HEK293 (cell line): ENCODE data around the gene SLC35E1.

Source experiments
- CTCF ChIA-PET: fragments of 350-600 bp; formaldehyde crosslinking; extraction: SDS; loops from one replicate; lab custom pipeline; 2021; ENCODE audit warnings: antibody characterized with exemption; lab: Yijun Ruan, JAX
- POLR2A ChIA-PET: fragments of 300-600 bp; formaldehyde crosslinking; extraction: SDS; loops from one replicate; lab custom pipeline; 2020; ENCODE audit warnings: antibody characterized with exemption, inconsistent platforms; lab: Yijun Ruan, JAX
- H3K27ac ChIP-seq: fragments of 200-500 bp; sonication (Bioruptor generic); 2 replicates; pipeline ENCODE4 v1.5.1; 2014; ENCODE audit warnings: low read depth, low read length, control low read depth, inconsistent platforms; ENCODE audit errors: extremely low read depth
- H3K36me3 ChIP-seq, 2 experiments: fragments of 200-500 bp in 1 of 2; sonication (Bioruptor generic) in 1 of 2; 1 replicate in 1 of 2; 2 replicates in 1 of 2; pipeline ENCODE4 v1.5.1; 2014 to 2017; ENCODE audit warnings: inconsistent platforms in 2 of 2, low read length in 2 of 2; ENCODE audit not compliant: control insufficient read depth in 2 of 2, insufficient read depth in 1 of 2
- H3K4me1 ChIP-seq: fragments of 200-500 bp; sonication (Bioruptor generic); 2 replicates; pipeline ENCODE4 v1.5.1; 2014; ENCODE audit warnings: mild to moderate bottlenecking, low read length, inconsistent platforms; ENCODE audit not compliant: control insufficient read depth, insufficient read depth
- H3K4me3 ChIP-seq: 2 replicates; pipeline ENCODE4 v1.5.1; 2011; ENCODE audit warnings: low read depth, mild to moderate bottlenecking, control low read depth, low read length, moderate library complexity
- H3K9me3 ChIP-seq: fragments of 200-500 bp; sonication (Bioruptor generic); 2 replicates; pipeline ENCODE4 v1.5.1; 2014; ENCODE audit warnings: low read depth, low read length, inconsistent platforms; ENCODE audit not compliant: control insufficient read depth, insufficient read depth
- BCL11A ChIP-seq: fragments of 450-650 bp; formaldehyde crosslinking; IDR thresholded peaks from 2 replicates; pipeline ENCODE4 v1.5.1; 2016; ENCODE audit warnings: low read depth, missing biosample characterization, missing genetic modification characterization
- MEIS1 ChIP-seq: sonication (generic); formaldehyde crosslinking; IDR thresholded peaks from 2 replicates; pipeline ENCODE4 v1.8.1; 2022; ENCODE audit warnings: missing genetic modification reagents, mild to moderate bottlenecking, borderline replicate concordance
- OSR2 ChIP-seq: fragments of 450-650 bp; formaldehyde crosslinking; IDR thresholded peaks from 2 replicates; pipeline ENCODE4 v1.5.1; 2016; ENCODE audit warnings: missing biosample characterization, missing genetic modification characterization
- SP3 ChIP-seq: fragments of 450-650 bp; formaldehyde crosslinking; IDR thresholded peaks from 2 replicates; pipeline ENCODE4 v1.5.1; 2016; ENCODE audit warnings: missing biosample characterization, missing genetic modification characterization
- TCF7L2 ChIP-seq: IDR thresholded peaks from 2 replicates; pipeline ENCODE4 v1.6.1; 2011; ENCODE audit warnings: low read depth, mild to moderate bottlenecking, inconsistent platforms, low read length, moderate library complexity, borderline replicate concordance
- ZBTB20 ChIP-seq: fragments of 450-650 bp; formaldehyde crosslinking; IDR thresholded peaks from 2 replicates; pipeline ENCODE4 v1.5.1; 2016; ENCODE audit warnings: missing biosample characterization, missing genetic modification characterization
- ZBTB8A ChIP-seq: fragments of 450-650 bp; formaldehyde crosslinking; IDR thresholded peaks from 2 replicates; pipeline ENCODE4 v1.5.1; 2016; ENCODE audit warnings: missing biosample characterization, missing genetic modification characterization
- ZEB2 ChIP-seq: fragments of 450-650 bp; formaldehyde crosslinking; IDR thresholded peaks from 2 replicates; pipeline ENCODE4 v1.5.1; 2016; ENCODE audit warnings: missing biosample characterization, missing genetic modification characterization
- ZNF10 ChIP-seq: fragments of 450-650 bp; formaldehyde crosslinking; IDR thresholded peaks from 2 replicates; pipeline ENCODE4 v1.5.1; 2017; ENCODE audit warnings: missing biosample characterization, missing genetic modification characterization
- ZNF121 ChIP-seq: fragments of 450-650 bp; formaldehyde crosslinking; IDR thresholded peaks from 2 replicates; pipeline ENCODE4 v1.5.1; 2016; ENCODE audit warnings: missing biosample characterization, missing genetic modification characterization
- ZNF292 ChIP-seq: fragments of 450-650 bp; formaldehyde crosslinking; IDR thresholded peaks from 2 replicates; pipeline ENCODE4 v1.5.1; 2016; ENCODE audit warnings: low read depth, missing biosample characterization, missing genetic modification characterization, borderline replicate concordance
- ZNF335 ChIP-seq: fragments of 450-650 bp; formaldehyde crosslinking; conservative IDR thresholded peaks from 2 replicates; pipeline ENCODE4 v1.5.1; 2016; ENCODE audit warnings: missing biosample characterization, missing genetic modification characterization
- ZNF433 ChIP-seq: fragments of 450-650 bp; formaldehyde crosslinking; IDR thresholded peaks from 2 replicates; pipeline ENCODE4 v1.5.1; 2016; ENCODE audit warnings: missing biosample characterization, missing genetic modification characterization, low read depth
- ZNF544 ChIP-seq: fragments of 450-650 bp; formaldehyde crosslinking; IDR thresholded peaks from 2 replicates; pipeline ENCODE4 v1.5.0; 2017; ENCODE audit warnings: missing biosample characterization, missing genetic modification characterization
- ZNF600 ChIP-seq: fragments of 450-650 bp; formaldehyde crosslinking; IDR thresholded peaks from 2 replicates; pipeline ENCODE4 v1.5.1; 2016; ENCODE audit warnings: missing biosample characterization, missing genetic modification characterization
- ZNF629 ChIP-seq: fragments of 450-650 bp; formaldehyde crosslinking; IDR thresholded peaks from 2 replicates; pipeline ENCODE4 v1.5.1; 2017; ENCODE audit warnings: missing biosample characterization, missing genetic modification characterization
- ZNF660 ChIP-seq: fragments of 450-650 bp; IDR thresholded peaks from 2 replicates; pipeline ENCODE4 v1.5.1; 2018; ENCODE audit warnings: missing biosample characterization, mild to moderate bottlenecking, missing genetic modification characterization
- ZNF664 ChIP-seq: fragments of 450-650 bp; formaldehyde crosslinking; IDR thresholded peaks from 2 replicates; pipeline ENCODE4 v1.5.1; 2016; ENCODE audit warnings: missing biosample characterization, missing genetic modification characterization
- ZNF76 ChIP-seq: fragments of 450-650 bp; formaldehyde crosslinking; IDR thresholded peaks from 2 replicates; pipeline ENCODE4; 2016; ENCODE audit warnings: low read depth, missing biosample characterization, missing genetic modification characterization, borderline replicate concordance
- ZNF792 ChIP-seq: fragments of 450-650 bp; formaldehyde crosslinking; IDR thresholded peaks from 2 replicates; pipeline ENCODE4 v1.5.1; 2016; ENCODE audit warnings: missing biosample characterization, missing genetic modification characterization
- TF ChIP-seq, protein P1 (sequence below): fragments of 450-650 bp; formaldehyde crosslinking; IDR thresholded peaks from 2 replicates; pipeline ENCODE4 v1.5.1; 2016; ENCODE audit warnings: missing biosample characterization, missing genetic modification characterization
- TF ChIP-seq, protein P2 (sequence below): fragments of 450-650 bp; formaldehyde crosslinking; IDR thresholded peaks from 2 replicates; pipeline ENCODE4 v1.5.1; 2016; ENCODE audit warnings: missing biosample characterization, missing genetic modification characterization, borderline replicate concordance
- TF ChIP-seq, protein P3 (sequence below): fragments of 450-650 bp; formaldehyde crosslinking; IDR thresholded peaks from 2 replicates; pipeline ENCODE4 v1.5.1; 2016; ENCODE audit warnings: missing biosample characterization, missing genetic modification characterization
- TF ChIP-seq, protein P4 (sequence below): IDR thresholded peaks from 2 replicates; pipeline ENCODE4 v1.6.1; 2011; ENCODE audit warnings: mild to moderate bottlenecking, low read depth, low read length, borderline replicate concordance
- TF ChIP-seq, protein P5 (sequence below): fragments of 450-650 bp; formaldehyde crosslinking; IDR thresholded peaks from 2 replicates; pipeline ENCODE4 v1.5.1; 2016; ENCODE audit warnings: missing biosample characterization, missing genetic modification characterization

Gene SLC35E1

DNA sequence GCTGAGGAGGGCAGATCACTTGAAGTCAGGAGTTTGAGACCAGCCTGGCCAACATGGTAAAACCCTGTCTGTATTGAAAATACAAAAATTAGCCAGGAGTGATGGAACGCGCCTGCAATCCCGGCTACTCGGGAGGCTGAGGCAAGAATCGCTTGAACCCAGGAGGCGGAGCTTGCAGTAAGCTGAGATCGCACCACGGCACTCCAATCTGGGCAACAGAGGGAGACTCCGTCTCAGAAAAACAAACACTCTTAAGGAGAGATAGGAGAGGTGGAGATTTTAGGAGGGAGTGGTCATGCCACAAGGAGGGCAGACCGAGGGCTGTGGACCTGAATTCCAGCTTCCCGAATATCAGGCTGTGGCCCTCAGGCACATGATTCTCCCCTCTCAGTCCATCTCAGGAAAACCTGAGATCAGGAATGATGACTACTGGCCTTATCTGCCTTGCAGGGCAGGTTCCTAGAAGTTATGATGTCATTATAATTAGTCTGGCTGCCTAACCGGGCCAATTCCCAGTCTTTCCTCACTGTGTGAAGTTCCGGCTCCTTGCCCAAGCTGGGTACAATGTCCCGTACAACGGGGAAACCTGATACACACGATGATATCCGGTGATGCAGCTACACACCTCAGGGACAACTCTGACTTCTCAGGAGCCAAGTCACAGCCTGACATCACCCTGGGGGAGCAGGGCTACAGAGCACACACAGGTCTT, 2.5 kb downstream of the SLC35E1 start:
- CTCF ChIA-PET: interaction anchor here (0.6 kb wide), 1 partner anchor 45 kb away, joined by 3 read pairs; no protein-coding TSS in a partner anchor
- no peak overlapping the region for H3K4me3 ChIP-seq
- peaks cover 13 to 48% of the 10 kb centered on the region in 2 experiments; a peak in 2 of 3 replicates for H3K36me3 ChIP-seq
- no peak overlapping the region for H3K27ac ChIP-seq
- H3K9me3 ChIP-seq: no peaks in the 10 kb centered on the region
- peaks cover 2% of the 10 kb centered on the region; the same call in 1 of the 2 replicates for H3K4me1 ChIP-seq
- POLR2A ChIA-PET: interaction anchor here (0.6 to 1.5 kb wide), 2 partner anchors 27 to 90 kb away, joined by 3 to 4 read pairs; partner anchors contain the start of gene SMIM7
- TF ChIP-seq OSR2 (tag by site-specific recombination) (peak; percentile 55), TCF7L2 (no peak), ZNF664 (peak; percentile 99), ZNF660 (peak; percentile 89), ZEB2 (tag by site-specific recombination) (peak; percentile 81), ZBTB8A (tag by site-specific recombination) (0 out of 2 replicates have a peak, but pooled peaks have one; percentile 9), ZNF600 (peak; percentile 100), ZNF792 (tag by site-specific recombination) (no peak), ZNF629 (tag by site-specific recombination) (peak; percentile 98), ZNF292 (tag by site-specific recombination) (no peak), MEIS1 (CRISPR knock-in tag) (no peak), ZNF544 (tag by site-specific recombination) (no peak), ZBTB20 (tag by site-specific recombination) (peak; percentile 54; the same call in 1 of the 2 replicates), ZNF10 (tag by site-specific recombination) (peak; percentile 94), ZNF335 (peak; percentile 66), BCL11A (tag by site-specific recombination) (peak; percentile 16; the same call in 1 of the 2 replicates), ZNF433 (tag by site-specific recombination) (no peak), ZNF121 (tag by site-specific recombination) (0 out of 2 replicates have a peak, but pooled peaks have one; percentile 18), SP3 (tag by site-specific recombination) (0 out of 2 replicates have a peak, but pooled peaks have one; percentile 32), ZNF76 (tag by site-specific recombination) (peak; percentile 43; the same call in 1 of the 2 replicates)
- TF ChIP-seq, protein P1, sequence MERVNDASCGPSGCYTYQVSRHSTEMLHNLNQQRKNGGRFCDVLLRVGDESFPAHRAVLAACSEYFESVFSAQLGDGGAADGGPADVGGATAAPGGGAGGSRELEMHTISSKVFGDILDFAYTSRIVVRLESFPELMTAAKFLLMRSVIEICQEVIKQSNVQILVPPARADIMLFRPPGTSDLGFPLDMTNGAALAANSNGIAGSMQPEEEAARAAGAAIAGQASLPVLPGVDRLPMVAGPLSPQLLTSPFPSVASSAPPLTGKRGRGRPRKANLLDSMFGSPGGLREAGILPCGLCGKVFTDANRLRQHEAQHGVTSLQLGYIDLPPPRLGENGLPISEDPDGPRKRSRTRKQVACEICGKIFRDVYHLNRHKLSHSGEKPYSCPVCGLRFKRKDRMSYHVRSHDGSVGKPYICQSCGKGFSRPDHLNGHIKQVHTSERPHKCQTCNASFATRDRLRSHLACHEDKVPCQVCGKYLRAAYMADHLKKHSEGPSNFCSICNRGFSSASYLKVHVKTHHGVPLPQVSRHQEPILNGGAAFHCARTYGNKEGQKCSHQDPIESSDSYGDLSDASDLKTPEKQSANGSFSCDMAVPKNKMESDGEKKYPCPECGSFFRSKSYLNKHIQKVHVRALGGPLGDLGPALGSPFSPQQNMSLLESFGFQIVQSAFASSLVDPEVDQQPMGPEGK (tag by site-specific recombination): peak; percentile 80
- TF ChIP-seq, protein P2, sequence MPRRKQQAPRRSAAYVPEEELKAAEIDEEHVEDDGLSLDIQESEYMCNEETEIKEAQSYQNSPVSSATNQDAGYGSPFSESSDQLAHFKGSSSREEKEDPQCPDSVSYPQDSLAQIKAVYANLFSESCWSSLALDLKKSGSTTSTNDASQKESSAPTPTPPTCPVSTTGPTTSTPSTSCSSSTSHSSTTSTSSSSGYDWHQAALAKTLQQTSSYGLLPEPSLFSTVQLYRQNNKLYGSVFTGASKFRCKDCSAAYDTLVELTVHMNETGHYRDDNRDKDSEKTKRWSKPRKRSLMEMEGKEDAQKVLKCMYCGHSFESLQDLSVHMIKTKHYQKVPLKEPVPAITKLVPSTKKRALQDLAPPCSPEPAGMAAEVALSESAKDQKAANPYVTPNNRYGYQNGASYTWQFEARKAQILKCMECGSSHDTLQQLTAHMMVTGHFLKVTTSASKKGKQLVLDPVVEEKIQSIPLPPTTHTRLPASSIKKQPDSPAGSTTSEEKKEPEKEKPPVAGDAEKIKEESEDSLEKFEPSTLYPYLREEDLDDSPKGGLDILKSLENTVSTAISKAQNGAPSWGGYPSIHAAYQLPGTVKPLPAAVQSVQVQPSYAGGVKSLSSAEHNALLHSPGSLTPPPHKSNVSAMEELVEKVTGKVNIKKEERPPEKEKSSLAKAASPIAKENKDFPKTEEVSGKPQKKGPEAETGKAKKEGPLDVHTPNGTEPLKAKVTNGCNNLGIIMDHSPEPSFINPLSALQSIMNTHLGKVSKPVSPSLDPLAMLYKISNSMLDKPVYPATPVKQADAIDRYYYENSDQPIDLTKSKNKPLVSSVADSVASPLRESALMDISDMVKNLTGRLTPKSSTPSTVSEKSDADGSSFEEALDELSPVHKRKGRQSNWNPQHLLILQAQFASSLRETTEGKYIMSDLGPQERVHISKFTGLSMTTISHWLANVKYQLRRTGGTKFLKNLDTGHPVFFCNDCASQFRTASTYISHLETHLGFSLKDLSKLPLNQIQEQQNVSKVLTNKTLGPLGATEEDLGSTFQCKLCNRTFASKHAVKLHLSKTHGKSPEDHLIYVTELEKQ: 0 out of 2 replicates have a peak, but pooled peaks have one; percentile 8
- TF ChIP-seq, protein P3, sequence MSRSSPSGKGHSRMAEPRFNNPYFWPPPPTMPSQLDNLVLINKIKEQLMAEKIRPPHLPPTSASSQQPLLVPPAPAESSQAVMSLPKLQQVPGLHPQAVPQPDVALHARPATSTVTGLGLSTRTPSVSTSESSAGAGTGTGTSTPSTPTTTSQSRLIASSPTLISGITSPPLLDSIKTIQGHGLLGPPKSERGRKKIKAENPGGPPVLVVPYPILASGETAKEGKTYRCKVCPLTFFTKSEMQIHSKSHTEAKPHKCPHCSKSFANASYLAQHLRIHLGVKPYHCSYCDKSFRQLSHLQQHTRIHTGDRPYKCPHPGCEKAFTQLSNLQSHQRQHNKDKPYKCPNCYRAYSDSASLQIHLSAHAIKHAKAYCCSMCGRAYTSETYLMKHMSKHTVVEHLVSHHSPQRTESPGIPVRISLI: no peak
- TF ChIP-seq, protein P4, sequence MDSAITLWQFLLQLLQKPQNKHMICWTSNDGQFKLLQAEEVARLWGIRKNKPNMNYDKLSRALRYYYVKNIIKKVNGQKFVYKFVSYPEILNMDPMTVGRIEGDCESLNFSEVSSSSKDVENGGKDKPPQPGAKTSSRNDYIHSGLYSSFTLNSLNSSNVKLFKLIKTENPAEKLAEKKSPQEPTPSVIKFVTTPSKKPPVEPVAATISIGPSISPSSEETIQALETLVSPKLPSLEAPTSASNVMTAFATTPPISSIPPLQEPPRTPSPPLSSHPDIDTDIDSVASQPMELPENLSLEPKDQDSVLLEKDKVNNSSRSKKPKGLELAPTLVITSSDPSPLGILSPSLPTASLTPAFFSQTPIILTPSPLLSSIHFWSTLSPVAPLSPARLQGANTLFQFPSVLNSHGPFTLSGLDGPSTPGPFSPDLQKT: no peak
- TF ChIP-seq, protein P5, sequence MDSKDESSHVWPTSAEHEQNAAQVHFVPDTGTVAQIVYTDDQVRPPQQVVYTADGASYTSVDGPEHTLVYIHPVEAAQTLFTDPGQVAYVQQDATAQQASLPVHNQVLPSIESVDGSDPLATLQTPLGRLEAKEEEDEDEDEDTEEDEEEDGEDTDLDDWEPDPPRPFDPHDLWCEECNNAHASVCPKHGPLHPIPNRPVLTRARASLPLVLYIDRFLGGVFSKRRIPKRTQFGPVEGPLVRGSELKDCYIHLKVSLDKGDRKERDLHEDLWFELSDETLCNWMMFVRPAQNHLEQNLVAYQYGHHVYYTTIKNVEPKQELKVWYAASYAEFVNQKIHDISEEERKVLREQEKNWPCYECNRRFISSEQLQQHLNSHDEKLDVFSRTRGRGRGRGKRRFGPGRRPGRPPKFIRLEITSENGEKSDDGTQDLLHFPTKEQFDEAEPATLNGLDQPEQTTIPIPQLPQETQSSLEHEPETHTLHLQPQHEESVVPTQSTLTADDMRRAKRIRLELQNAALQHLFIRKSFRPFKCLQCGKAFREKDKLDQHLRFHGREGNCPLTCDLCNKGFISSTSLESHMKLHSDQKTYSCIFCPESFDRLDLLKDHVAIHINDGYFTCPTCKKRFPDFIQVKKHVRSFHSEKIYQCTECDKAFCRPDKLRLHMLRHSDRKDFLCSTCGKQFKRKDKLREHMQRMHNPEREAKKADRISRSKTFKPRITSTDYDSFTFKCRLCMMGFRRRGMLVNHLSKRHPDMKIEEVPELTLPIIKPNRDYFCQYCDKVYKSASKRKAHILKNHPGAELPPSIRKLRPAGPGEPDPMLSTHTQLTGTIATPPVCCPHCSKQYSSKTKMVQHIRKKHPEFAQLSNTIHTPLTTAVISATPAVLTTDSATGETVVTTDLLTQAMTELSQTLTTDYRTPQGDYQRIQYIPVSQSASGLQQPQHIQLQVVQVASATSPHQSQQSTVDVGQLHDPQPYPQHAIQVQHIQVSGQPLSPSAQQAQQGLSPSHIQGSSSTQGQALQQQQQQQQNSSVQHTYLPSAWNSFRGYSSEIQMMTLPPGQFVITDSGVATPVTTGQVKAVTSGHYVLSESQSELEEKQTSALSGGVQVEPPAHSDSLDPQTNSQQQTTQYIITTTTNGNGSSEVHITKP (tag by site-specific recombination): peak; percentile 84
